Upper lobe of left lung (tissue), 4 donors: ENCODE data around the gene CCDC33.

ENCODE experiments used
- CTCF ChIP-seq, 6 experiments: fragments of 450-650 bp in 4 of 6; fragments of 200-600 bp in 2 of 6; sonication (generic) in 2 of 6; IDR thresholded peaks; one replicate each; pipeline ENCODE4 v1.5.1; 2016 to 2019; ENCODE audit warnings: antibody characterized with exemption in 6 of 6
- EP300 ChIP-seq, 4 donors: sonication (generic); formaldehyde crosslinking; IDR thresholded peaks; one replicate each; pipeline ENCODE4 v1.5.1; 2017; ENCODE audit warnings: antibody characterized with exemption in 4 of 4, control low read depth in 2 of 4
- POLR2A ChIP-seq, 4 donors: fragments of 450-650 bp; IDR thresholded peaks; one replicate each; pipeline ENCODE4 v1.5.1; 2016 to 2017; ENCODE audit warnings: antibody characterized with exemption in 4 of 4, mild to moderate bottlenecking in 2 of 4

DNA sequence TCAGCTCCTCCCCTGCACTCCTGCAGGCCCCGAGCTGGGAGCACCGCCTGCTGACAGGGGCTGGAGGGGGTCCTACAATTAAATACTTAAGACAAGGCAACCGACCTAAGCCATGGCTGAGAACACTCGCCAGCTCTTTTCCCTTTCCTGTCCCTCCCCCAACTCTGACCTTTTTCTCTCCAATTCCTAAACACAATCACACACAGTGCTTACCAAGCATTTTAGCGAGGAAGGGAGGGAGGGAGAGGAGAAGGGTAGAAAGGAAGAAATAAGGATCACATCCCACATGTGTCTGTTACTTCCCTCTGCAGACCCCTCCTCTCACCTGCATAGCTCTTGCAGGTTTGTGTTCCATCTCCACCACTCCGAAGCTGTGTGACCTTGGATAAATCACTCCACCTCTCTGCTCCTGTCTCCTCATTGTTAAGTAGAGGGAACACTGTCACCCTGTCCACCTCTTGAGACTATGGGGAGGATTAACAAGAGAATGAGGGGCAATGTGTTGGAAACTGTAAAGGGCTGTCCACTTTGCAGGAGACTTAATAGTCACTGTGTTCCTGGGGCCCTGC is 67.7 kb downstream of the CCDC33 start:
- TF ChIP-seq CTCF (IDR thresholded peaks at IDR 0.05) (no peak), EP300 (IDR thresholded peaks at IDR 0.05) (no peak), POLR2A (IDR thresholded peaks at IDR 0.05) (no peak)
